ENCODE results near the gene DOCK3.
"Not testable (repeated sequence)": the region's sequence is repeated elsewhere in the genome, so short reads cannot be mapped to it uniquely, and the experiment has no call there.

The DOCK3 gene

DNA sequence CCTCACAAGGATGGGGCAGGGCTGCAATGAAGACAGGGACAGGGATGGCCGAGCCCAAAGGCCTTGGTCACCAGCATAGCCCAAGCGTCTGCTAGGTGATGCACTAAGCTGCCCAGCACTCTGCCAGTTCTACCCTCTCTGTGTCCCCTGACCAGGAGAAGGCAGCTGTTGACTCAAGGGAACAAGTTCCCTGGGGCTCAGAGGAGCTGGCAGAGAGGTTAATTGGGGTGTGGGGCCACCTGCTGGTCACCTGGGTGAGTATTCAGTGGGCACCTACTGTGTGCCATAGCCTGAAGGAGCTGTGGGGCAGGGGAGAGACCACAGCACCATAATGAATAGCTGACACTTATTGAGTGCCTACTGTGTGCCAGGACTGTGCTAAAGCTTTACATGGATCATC, 22.0 kb upstream of the DOCK3 start:
- DNase-seq (ENCODE audit: low read depth), result peak; percentile 8

DNA sequence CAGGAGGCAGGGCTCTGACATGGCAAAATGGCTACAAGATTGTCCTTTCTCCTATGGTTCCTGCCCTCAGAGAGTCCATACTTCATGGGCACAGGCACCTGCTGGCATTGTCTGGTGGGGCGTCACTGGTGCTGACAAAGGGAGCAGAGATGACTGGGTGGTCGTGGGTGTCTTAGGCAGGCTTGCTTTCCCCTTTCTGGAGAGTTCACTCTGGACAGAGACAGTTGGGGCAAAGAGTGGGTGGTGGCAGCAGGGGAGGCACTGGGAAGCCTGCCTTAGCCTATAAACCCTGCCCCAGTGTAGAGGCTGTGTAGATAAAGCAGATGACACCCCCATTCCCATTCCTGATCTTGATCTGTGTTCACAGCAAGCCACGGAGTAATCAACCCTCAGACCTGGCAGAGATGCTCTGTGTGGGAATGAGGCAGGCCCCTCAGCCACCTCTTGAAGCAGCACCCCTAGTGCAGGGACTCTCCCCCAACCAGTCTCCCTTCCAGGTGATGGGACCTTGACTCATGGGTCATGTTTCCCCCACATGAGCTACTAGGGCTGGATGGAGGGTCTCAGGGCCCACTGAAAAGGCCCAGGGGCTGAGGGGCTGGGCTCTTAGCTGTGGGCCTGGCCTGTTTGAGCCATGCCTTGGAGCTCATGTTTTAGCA, 20.7 kb upstream of the DOCK3 start:
- no peak for DNase-seq (ENCODE audit: low read depth)

DNA sequence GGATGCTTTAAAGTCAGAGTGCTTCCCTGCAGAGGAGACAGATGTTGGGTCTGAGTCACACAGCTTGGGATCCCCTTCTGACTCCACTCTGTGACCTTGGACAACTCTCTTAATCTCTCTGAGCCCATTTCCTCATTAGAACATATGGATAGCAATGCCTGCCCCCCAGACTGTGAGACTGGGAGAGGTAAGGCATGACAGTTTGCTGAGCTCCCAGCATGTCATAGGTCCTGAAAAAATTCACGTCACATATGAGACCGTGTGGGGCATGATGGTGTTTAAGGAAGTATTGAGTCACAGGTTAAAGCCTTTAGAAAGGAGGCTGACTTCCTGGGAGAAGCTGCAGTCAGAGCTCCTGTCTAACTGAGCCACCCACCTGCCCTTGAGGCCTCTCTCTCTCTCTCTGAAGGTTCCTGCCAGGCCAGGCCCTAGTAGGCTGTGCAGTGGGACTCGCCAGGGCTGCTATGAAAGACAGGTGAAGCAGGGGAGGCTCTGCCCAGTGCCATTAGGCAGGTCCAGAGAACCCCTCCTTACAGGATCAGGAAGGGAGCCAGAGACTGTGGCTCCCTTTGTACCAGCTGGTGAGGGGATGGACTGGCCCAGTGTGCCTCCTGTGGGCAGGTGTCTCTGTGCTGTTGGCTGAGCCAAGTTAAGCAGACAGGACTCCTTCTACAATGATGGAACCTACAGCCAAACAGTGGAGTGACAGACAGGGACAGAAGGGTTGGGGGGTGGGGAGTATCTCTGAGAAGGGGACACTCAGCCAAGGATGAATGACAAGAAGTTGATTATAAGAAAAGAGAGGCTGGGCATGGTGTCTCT, 19.5 kb upstream of the DOCK3 start:
- DNase-seq (ENCODE audit: low read depth), result peak; percentile 21

DNA sequence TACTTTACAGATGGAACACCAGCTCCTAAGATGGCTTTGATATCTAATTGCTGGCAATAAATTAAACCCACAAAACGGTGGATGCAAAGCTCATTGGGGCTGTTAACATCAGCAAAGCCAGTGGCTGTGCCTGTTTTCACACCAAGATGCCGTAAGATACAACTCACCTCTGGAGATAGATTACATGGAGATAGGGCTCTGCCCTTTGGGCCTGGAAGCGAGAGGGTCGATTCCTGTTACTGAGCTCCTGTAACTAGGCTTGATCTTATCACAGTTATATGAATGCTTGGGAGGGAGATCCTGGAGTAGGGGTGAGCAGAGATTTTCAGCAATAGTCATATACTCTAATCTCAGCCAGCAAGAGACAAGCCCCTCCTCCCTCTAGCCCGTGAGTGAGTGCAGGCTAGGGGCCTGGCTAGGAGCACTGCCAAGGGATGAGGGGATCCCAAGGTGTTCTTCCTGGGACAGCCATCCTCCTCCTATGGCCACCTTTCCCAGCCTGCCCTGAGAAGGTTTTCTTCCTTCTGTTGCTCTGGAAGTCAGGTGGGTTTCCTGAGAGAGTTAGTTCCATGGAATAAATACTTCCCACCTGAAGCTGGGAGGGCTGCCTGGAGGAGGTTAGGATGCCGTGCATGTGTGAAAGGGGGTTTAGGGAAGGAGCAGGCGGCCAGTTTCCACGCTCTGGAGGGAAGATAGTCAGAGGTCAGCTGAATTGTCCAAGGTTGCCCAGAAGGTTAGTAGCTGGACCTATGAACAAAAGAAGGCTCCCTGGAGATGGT, 18.1 kb upstream of the DOCK3 start:
- DNase-seq (ENCODE audit: low read depth), result no peak

DNA sequence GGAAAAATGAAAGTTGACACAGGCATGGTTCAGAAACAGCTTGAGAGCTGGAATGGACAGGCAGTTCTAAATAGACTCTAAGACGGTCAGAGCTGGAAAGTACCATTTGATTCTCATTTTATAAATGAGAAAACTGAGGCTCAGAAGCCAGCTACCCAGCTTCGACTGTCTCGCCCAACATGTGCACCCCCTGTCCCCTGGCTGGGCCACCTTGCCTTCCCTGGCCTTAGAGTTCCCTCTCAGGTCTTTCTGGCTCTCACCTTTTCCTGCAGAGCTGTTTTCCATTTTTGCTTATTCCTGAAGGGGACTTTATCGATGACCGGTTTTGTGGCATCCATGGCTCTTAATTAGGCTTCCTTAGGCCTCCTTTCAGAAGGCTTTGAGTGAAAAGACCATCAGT, 17.3 kb upstream of the DOCK3 start:
- DNase-seq (ENCODE audit: low read depth), result no peak

DNA sequence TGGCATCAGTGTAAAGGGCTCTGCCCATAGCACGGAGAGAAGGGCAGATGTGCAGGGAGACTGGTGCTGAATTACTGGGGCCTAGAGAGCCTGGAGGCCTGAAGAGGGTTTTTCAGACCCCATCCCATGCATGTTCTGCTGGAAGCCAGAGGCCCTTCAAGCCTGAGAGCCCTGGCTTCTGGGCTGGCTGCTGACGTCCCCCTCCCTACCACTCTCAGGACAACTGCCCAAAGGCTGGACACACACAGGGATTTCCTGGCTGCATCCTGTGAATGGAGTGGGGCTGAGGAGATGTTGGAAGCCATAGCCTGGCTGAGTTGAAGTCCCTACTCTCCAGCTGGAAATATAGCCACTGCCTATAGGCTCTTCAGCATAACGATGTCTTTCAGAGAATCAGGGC, 16.9 kb upstream of the DOCK3 start:
- DNase-seq (ENCODE audit: low read depth), result no peak

DNA sequence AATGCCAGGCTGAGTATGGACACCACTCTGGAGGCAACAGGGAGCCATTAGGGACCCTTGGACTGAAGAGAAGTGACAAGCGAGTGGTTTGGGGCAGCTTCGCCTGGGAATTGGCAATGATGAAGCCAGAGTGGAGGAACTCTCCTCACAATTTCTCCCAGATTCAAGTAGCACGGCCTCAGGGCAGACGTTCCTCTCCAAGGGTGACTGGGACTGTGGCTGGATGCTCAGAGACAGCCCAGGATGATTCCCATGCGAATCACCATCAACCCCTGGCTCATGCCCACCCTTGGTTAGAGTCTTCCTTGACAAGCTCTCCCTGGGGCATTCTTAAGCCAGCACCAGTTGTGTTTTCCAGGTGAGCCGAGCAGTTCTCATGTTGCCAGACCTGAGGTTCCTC, 16.3 kb upstream of the DOCK3 start:
- no peak for DNase-seq (ENCODE audit: low read depth)

DNA sequence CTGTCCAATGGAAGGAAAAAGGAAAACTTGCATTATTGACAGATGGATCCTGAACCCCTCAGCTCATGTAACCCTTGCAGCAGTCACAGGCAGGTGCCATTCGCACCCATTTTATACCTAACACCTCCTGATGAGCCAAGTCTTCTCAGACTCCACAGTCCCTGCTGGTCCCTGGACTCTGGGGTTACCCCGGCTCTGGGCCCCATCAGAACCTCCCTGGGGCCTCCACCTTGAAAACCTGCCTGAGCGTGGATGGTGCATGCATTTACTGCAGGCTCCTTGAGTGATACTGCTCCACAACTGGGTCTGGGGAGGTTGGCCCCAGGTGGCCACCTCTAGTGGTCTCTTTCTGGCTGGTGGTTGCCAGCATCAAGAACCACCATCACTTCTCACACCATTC, 15.9 kb upstream of the DOCK3 start:
- DNase-seq (ENCODE audit: low read depth), result no peak

DNA sequence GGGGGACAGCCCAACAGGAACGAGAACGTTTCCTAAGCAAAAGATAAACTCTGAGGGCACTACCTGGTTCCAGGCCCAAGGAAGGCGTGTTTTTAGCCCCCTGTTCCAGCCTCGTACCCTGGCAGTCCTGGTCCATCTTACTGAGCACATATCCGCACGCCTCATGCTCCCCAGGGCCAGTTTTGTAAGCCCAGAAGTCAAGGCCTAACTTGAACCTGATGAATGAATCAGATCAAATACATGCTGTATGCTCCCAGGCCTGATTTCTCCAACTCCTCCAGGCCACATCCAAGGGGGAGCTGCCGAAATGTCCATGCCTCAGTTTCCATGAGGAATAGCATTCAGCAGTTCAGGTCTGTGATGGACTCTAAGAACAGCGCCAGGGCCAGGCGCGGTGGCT, 14.3 kb upstream of the DOCK3 start:
- DNase-seq (ENCODE audit: low read depth), result no peak

DNA sequence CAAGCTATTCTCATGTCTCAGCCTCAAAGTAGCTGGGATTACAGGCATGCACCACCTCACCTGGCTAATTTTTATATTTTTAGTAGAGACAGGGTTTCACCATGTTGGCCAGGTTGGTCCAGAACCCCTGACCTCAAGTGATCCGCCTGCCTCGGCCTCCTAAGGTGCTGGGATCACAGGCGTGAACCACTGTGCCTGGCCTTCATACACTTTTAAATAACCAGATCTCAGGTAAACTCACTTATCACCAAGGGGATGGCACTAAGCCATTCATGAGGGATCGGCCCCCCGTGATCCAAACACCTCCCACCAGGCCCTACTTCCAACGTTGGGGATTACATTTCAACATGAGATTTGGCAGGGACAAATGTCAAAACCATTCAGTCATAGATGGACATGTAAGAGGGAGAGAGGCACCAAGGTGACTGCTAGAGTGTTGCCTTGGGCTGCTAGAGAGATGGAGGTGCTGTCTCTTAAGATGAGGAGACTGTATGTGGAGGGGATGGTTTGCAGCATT, 13.3 kb upstream of the DOCK3 start:
- DNase-seq (ENCODE audit: low read depth), result no peak

DNA sequence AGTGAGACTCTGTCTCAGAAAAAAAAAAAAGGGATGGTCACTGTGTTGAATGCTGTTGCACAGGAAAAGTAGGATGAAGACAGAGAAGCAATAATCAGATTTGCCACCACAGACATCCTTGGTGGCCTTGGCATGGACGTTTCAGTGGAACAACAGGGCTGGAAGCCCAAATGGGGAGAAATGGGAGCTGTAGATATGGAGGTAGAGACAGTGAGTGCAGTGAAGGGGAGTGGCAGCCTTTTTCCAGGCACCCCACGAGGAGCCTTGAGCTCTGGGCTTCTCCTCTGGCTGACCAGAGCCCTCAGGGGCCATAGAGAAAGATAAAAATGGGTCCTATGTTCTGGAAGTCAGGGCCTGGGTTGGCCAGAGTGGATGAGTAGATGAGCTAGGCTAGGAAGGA, 12.3 kb upstream of the DOCK3 start:
- no peak for DNase-seq (ENCODE audit: low read depth)

DNA sequence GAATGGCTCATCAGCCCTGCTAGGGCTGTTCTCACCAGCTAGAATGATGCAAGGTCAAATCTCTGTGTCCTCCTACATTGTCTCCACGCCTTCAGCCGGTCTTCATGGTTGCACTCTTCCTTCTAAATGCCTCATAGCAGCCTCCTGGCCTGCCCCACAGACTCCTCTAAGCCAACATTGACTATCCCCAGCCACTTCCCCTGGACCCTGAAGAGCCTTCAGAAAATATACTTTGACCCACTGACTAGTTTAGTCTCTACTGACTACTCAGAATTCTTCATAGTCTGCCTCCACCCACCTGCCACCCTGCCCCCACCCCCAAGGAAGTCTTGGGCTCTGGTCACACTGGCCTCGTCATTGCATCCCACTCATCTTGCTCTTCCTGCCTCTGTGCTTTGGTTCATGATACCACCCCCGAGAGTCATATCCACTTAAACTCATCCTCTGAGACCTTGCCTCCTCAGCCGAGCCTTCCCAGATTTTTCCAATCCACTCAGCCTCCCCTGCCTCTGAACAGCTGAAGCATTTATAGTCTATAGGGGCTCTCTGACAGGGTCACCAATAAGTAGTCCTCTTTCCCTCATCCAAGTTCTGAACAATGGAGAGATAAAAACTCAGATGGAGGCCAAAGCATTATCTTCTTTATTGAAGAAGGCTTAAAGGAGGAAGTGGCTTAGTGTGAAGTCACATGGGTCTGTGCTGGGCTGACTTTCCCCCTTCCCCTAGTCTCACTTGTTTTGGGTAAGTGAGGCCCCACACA, 9.5 kb upstream of the DOCK3 start:
- DNase-seq (ENCODE audit: low read depth), result no peak

DNA sequence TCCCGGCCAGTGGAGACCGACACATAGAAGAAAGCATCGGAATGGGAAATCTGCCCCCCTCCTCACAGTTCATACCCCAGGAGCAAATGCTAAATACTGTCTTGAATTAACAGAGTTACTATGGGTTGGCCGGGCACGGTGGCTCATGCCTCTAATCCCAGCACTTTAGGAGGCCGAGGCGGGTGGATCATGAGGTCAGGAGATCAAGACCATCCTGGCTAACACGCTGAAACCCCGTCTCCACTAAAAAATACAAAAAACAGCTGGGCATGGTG, 8.9 kb upstream of the DOCK3 start:
- not testable (repeated sequence) for DNase-seq (ENCODE audit: low read depth)

DNA sequence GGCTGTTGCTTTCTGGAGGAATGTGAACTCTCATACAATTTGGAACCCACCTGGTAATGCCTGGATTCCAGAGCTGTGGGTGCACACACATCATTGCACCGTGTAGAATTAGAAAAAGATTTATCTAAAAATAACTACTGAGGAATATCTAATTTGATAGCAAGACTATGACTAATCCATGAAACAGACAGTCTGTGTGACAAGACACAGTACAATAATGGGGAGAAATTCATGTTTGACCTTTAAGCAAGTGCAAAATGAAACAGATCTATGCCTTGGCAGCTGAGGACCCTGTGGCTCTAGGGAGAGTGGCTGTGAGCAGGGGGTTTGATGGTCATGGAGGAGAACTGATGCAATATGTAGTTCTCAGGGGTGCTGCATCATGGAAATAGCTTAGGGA, 7.9 kb upstream of the DOCK3 start:
- DNase-seq (ENCODE audit: low read depth), result peak; percentile 8

DNA sequence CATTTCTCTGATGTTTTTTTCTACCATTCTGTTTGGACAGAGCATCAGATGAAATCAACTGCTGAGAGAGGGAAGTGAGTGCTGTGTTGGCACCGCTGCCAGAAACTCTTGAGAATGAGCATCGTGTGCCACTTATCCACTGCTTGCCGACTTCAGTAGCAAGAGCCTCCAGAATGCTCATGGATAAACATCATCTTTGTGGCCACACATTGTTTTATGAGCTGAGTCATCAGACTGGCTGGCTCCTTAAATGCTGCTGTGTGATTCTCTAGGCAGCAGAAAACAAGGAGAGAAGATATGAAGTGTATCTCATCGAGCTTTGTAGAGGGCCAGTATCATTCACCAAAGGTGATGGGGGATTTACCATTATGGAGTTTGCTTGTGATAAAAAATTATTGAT, 3.4 kb upstream of the DOCK3 start:
- DNase-seq (ENCODE audit: low read depth), result peak; percentile 80

DNA sequence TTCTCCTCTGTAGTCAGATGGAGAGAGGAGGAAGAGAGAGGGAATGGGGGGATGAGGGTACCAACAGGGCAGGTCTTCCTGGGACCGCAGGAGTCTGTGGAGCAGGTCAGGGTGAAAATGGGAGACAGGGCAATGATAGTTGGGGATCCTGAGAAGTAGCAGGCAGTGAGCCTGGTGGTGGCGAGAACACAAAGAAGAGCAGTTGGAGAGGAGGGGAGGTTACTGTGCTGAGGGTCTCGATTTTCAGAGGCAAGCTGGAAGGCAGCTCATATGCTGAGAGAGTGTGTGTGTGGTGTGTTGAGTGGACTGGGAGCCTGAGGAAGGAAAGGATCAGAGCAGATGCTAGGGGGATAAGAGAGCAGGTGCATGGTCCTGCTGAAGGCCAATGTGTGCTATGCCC, 2.1 kb upstream of the DOCK3 start:
- DNase-seq (ENCODE audit: low read depth), result no peak

DNA sequence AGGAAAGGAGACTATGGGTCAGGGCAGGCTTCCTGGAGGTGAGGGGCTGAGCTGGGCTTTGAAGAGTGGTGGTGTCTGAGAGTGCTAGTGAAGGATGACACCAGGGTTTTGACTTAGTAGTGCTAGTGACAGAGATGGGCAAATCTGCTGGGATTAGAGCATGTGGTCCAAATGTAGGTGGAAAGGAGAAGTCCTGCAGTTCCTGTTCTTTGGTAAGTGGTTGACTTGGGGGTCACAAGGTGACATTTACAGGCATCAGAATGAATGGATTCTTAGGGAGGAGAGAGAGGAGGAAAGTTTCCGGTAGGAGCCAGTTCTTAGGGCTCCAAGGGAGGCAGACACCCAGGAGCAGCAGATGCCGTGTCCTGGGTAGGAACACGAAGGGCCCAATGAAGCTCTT, 796 bp upstream of the DOCK3 start:
- DNase-seq (ENCODE audit: low read depth), result no peak

DNA sequence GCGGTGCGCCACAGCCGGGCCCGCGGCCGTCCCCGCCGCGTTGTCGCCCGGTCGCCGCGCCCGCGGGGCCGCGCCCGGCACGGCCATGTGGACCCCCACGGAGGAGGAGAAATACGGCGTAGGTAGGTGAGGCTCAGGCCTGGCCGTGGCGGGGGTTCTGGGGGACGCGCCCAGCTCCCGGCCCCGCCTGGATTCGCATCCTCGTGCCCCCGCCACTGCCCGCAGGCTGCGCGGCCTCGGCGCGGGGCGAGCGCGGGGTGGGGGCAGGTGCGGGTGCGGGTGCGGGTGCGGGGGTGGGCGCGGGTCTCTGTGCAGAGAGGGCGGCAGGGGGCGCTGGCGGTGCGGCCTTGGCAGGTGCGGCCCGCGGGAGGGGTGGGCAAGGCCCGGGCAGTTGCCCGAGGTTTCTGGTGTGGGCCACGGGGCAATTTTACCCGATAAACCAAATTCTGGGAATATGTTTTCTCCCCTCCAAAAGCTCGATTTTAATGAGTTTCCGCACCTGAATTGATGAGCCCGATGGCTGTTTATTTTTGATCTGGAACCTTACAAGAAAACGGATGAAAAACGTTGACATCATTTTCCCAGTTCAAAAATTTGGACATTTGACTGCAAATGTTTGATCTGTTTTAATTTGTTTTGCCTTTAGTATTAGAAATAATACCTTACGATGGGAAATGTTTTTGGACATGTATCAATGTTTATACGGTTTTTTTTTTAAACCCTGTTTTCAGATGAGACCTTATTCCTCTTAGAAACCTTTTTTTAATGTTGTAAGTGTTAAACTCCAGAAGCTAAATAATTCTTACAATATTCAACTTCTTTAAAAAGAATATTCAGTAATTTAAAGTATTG, 678 bp downstream of the DOCK3 start:
- DNase-seq (ENCODE audit: low read depth), result no peak

DNA sequence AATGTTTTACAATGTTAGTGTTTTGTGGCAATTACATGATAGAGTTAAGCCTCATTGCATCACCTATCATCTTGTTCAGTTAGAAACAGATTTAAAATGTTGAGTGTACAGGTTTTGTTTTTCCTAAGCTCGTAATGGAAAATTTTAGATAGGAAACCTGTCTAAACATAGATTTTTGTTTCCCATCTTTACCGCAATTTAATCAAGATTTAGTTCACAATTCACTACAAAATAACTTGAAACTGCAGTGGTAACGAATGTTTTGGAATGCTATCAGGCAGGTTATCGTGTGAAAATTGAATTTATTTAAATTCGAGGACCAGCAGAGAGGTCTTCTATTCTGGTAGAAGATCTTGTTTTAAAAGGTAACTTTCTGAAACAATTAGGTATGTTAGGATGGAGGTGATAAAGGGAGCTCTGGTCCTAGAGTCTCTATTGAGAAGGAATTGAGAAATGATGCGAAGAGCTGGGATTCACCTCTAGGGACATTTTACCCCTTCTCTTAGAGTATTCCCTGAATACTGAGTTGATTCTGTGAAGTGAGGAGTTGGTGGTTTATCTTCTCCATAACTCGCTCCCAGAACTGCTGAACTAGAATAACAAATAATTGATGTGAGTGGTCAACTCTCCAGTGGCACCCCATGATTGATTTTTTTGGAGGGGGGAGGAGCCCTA, 1.4 kb downstream of the DOCK3 start:
- DNase-seq (ENCODE audit: low read depth), result no peak

DNA sequence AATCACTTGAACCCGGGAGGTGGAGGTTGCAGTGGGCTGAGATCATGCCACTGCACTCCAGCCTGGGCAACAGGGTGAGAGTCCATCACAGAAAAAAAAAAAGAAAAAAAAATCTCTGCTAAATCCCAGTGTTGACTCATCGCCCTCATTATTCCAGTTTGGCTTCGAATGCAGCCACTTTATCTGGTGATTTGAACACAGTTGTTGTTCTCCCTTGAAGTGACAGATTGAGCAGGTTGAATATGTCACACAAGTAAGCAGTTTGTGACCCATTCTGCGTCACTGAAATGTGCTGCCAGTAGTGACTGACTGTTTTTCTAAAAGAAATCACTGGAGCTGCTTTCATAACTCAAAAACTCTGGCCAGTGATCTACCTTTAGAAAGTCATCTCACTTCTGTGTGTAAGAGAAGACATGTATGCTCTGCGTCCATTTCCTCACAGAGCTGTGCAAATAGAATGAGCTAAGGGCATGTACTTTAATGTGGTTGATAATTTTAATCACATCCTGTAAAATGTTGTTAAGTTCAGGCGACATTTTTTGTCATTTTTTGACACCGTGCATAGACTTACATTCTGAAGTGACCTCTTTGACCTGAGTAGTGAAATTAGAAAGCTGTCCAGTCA, 12.5 kb downstream of the DOCK3 start:
- DNase-seq (ENCODE audit: low read depth), result no peak
